Fibroblast of gingiva (primary cell): Measurements from ENCODE around the gene CHMP5.

Experiments
- DNase-seq: peaks from one replicate; pipeline ENCODE4 v3.0.0-alpha.2; 2011; ENCODE audit warnings: low read depth

CHMP5 gene

DNA sequence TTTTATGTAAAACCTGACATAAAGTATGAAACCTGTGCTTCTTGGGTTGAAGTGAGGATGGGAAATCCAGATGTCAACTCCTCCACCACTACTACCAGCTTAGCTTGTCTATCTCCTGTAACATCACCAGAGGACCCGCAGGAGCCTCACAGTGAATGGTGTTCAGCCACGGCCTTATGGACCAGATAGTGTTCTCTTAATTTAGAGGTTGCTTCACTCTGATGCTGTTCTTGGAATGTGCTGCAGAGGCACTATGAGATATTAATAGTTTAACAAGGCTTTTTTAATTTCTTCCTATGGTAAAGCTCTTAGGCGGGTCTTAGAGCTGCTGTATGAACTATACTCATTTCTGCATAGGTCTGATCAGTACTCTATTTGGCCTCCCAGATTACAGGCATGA lies 53.4 kb downstream of the CHMP5 start:
- no peak for DNase-seq

DNA sequence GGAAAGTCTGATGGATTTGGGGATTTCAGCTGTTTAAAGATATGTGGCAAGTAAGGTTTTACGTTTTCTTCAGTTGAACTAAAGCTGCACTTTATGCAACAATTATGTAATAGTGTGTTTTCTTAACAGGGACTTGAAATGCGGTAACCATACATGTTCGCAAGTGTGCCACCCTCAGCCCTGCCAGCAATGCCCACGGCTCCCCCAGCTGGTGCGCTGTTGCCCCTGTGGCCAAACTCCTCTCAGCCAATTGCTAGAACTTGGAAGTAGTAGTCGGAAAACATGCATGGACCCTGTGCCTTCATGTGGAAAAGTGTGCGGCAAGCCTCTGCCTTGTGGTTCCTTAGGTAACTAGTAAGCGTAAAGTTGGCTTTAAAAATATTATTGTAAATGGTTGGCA lies 53.9 kb downstream of the CHMP5 start:
- no peak for DNase-seq

DNA sequence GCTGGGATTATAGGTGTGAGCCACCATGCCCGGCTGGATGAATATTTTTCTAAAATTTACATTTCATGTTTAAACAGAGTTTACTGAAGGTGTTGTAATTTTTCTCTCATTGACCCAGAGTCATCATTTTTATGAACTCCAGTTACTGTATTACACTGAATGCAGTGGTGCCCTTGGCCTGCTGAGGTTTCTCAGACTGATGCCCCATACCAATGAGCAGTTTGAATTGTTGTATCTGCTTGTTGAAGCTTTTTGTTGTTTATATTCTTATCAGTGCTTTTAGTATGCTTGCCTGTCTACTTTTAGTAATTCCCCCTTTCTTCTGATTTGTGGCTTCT lies 55.4 kb downstream of the CHMP5 start:
- no peak for DNase-seq

DNA sequence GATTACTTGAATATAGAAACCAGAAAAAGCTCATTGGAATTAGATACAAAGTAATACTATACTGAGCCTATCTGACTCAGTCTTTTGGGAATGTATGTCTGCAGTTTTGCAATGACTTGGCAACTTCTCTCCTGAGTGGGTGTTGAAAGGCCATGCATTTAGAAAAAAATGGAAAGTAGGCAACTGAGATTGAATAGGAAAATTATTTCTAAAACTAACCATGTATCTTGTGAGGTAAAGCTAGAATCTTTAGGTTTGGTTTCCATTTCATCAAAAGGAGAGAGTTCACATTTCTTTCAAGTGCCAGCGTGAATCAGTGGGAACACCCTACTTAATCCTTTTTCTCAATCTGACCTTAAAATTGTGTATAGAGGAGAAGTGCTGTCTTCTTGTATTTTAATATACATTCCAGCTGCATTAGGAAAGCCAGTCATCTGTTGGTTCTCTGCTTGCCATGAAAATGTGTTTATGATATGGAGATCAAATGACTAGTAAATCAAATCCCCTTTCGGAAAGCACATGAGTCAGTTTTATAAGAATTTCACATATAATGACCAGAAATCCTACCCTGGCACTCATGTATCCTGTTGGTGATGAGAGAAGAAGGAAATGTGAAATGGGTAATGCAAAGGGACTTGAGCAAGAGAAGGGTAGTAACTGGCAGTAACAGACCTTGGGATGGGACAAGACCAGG lies 55.9 kb downstream of the CHMP5 start:
- DNase-seq: peak; percentile 96

DNA sequence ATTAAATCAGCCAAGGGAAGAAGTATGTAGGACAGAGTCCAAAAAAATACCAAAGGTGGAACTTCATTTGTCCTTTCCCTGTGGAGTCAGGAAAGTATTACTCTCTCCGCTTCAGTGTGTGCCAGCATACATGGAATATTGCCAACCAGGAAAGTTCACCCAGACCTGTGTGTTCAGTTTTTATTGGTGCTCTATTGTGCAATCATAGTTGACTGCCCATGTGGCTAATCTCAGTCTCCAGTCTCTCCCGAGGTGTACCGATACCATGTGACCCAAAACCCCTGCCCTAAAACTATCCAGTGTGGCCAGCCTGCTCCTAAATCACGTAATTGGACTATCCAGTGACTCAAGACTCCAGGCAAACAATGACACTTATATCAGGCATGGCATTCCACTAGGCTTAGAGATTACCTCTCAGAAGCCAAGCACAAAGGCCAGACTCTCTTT lies 64.3 kb downstream of the CHMP5 start:
- DNase-seq: peak; percentile 88

DNA sequence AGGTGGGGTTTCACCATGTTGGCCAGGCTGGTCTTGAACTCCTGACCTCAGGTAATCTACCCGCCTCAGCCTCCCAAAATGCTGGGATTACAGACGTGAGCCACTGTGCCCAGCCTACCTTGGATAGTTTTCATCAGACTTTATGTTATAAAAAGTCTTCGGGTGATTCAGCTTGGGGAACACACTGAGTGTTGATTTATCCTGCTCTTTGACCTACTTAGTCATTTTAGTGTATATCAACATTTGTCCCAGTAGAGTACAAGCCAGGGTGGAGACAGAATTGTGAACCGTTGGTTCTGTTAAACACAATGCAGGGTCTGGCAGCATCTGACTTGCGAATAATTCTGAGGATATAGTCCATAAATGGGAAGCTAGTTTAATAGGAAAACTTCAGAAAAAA lies 65.1 kb downstream of the CHMP5 start:
- peak; percentile 64 for DNase-seq

DNA sequence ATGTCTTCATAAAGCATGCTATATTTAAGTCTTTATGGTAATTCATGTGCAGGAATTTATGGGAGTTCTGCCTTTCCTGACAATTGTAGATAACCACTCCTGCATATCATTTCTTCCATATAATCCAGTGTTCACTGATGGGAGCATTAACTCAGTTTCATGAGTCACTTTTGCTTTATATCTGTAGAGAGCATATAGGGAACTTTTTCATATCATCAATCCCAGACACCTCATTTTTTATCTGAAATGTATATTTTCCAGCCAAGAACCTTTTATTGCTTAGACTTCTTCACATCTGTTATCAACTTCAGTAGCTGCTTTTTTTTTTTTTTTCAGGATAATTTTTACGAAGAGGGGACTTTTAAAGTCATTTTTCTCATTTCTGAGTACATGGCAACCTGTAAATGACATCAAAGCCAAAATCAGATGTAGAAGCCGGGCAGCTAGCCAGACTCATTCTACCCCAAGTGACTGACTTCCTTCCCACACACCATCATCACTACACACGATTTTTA lies 66.6 kb downstream of the CHMP5 start:
- DNase-seq: no peak
